ENCODE results near the gene INSIG1. TPM values are rescaled to one million over a fixed set of nuclear protein-coding genes. Genes with fewer than 3 reads are reported as not detected.

Gene INSIG1
- polyA plus RNA-seq, 3 donors: 37.1 to 85.6 (median 39.6) TPM

DNA sequence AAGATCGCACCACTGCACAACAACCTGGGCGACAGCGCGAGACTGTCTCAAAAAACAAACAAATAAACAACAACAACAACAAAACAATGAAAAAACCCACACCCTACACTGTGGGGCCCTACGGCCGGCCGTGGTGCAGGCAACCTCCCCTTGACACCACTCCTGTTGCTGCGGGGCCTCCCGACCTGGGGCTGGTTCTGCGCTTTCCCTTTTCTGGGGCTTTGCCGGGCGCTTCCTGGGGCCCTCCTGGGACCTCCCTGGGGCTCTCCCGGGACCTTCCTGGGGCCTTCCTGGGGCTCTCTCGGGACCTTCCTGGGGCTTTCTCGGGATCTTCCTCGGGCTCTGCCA, 46.6 kb downstream of the INSIG1 start:
- Mint-ChIP-seq H3K27me3 (ENCODE audit: low read depth in 3 of 3) (peaks cover 0 to 19% (median 9%) of the 10 kb centered on the region in 3 donors), H3K4me3 (no peak overlapping the region), H3K36me3 (no peaks in the 10 kb centered on the region), H3K4me1 (peaks cover 4% of the 10 kb centered on the region), H3K27ac (no peak overlapping the region), H3K9me3 (peaks cover 0 to 1% (median 0%) of the 10 kb centered on the region in 7 donors)
- peaks cover 0 to 13% of the 10 kb centered on the region in 2 donors for H3K27me3 ChIP-seq (ENCODE audit: control insufficient read depth in 2 of 2, insufficient read depth in 2 of 2, low read length in 2 of 2)
- H4K20me1 ChIP-seq (ENCODE audit: insufficient read depth, low read length): no peaks in the 10 kb centered on the region
- DNase-seq: no peak
- peak overlapping the region; percentile 79 for H2AFZ ChIP-seq (ENCODE audit: insufficient read depth, low read depth, low read length, poor library complexity, severe bottlenecking)
- no peaks in the 10 kb centered on the region for H3K79me2 ChIP-seq (ENCODE audit: insufficient read depth, low read length)
- H3K36me3 ChIP-seq (replicated peaks in 1 of 2; ENCODE audit: control insufficient read depth in 1 of 2, insufficient read depth in 2 of 2, low read length in 2 of 2): no peaks in the 10 kb centered on the region
- 50% methylated on average over 10 of the region's 16 CpGs for WGBS (ENCODE audit: insufficient coverage)
- H3K27ac ChIP-seq (ENCODE audit: low read depth in 1 of 2, low read length in 2 of 2): no peak overlapping the region
- H3K9me3 ChIP-seq (replicated peaks in 1 of 2; ENCODE audit: control insufficient read depth in 1 of 2, insufficient read depth in 1 of 2, low read length in 2 of 2): no peaks in the 10 kb centered on the region
- intact Hi-C loops (cut with micrococcal nuclease): loop anchor here (1.0 to 10.0 kb wide), 6 partner anchors 69 to 419 kb away; partner anchors contain the start of gene PAXIP1 (in 1 of the 2)
- peak overlapping the region; percentile 73 for H3K4me2 ChIP-seq (replicated peaks; ENCODE audit: extremely low read depth, low read length, poor library complexity, severe bottlenecking)
- TF ChIP-seq, protein P1, sequence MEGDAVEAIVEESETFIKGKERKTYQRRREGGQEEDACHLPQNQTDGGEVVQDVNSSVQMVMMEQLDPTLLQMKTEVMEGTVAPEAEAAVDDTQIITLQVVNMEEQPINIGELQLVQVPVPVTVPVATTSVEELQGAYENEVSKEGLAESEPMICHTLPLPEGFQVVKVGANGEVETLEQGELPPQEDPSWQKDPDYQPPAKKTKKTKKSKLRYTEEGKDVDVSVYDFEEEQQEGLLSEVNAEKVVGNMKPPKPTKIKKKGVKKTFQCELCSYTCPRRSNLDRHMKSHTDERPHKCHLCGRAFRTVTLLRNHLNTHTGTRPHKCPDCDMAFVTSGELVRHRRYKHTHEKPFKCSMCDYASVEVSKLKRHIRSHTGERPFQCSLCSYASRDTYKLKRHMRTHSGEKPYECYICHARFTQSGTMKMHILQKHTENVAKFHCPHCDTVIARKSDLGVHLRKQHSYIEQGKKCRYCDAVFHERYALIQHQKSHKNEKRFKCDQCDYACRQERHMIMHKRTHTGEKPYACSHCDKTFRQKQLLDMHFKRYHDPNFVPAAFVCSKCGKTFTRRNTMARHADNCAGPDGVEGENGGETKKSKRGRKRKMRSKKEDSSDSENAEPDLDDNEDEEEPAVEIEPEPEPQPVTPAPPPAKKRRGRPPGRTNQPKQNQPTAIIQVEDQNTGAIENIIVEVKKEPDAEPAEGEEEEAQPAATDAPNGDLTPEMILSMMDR (IDR thresholded peaks at IDR 0.05): no peak
- peak overlapping the region; percentile 32 for H3K9ac ChIP-seq (ENCODE audit: insufficient read depth, low read length, poor library complexity, severe bottlenecking)
- peaks cover 9 to 11% of the 10 kb centered on the region in 2 donors for H3K4me1 ChIP-seq (ENCODE audit: control insufficient read depth in 1 of 2, insufficient read depth in 2 of 2, low read length in 2 of 2)
- peak overlapping the region in 1 of 3 experiments; percentile 62 for H3K4me3 ChIP-seq (replicated peaks in 1 of 3; ENCODE audit: low read depth in 2 of 3, low read length in 3 of 3)

DNA sequence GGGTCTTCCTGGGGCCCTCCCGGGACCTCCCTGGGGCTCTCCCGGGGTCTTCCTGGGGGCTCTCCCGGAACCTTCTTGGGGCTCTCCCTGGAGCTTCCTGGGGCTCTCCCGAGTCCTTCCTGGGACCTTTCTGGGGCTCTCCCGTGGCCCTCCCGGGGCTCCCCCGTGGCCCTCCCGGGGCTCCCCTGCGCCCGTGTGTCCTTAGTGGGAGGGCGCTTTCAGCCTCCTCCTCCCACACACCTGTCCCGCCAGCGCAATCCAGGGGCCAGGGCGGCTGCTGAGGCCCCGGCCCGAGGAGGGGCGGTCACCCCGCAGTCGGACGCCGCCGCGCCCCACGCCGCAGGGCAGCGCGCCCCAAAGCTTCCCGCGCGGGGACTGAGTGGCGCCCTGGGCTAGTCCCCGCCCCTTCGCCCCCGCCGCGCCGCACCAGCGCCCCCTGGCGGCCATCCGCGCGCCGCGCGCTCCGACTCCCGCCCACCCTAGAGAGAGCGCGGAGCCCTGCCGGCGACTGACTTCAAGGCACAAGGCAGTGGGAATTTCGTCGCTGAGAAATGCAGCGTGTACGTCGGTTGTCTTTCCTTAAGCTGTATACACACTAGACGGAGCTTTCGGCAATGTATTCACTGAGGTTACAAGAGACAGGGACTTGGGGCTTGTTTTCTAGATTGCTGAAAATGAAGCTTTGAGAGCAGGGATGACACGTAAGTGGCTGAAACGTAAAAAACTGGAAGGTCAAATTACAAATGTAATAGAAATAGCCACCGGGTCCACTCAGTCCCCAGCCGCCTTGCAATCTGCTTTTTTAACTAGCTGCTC, 47.1 kb downstream of the INSIG1 start:
- Histone ChIP-seq H3K4me2 (replicated peaks; ENCODE audit: extremely low read depth, low read length, poor library complexity, severe bottlenecking) (peak overlapping the region; percentile 73), H2AFZ (ENCODE audit: insufficient read depth, low read depth, low read length, poor library complexity, severe bottlenecking) (peak overlapping the region; percentile 79), H3K4me1 (ENCODE audit: control insufficient read depth in 1 of 2, insufficient read depth in 2 of 2, low read length in 2 of 2) (peaks cover 9 to 11% of the 10 kb centered on the region in 2 donors), H3K9me3 (replicated peaks in 1 of 2; ENCODE audit: control insufficient read depth in 1 of 2, insufficient read depth in 1 of 2, low read length in 2 of 2) (no peaks in the 10 kb centered on the region), H3K9ac (ENCODE audit: insufficient read depth, low read length, poor library complexity, severe bottlenecking) (peak overlapping the region; percentile 32), H4K20me1 (ENCODE audit: insufficient read depth, low read length) (no peaks in the 10 kb centered on the region), H3K4me3 (replicated peaks in 1 of 3; ENCODE audit: low read depth in 2 of 3, low read length in 3 of 3) (peak overlapping the region in 1 of 3 experiments; percentile 62), H3K27me3 (ENCODE audit: control insufficient read depth in 2 of 2, insufficient read depth in 2 of 2, low read length in 2 of 2) (peaks cover 0 to 19% of the 10 kb centered on the region in 2 donors), H3K27ac (ENCODE audit: low read depth in 1 of 2, low read length in 2 of 2) (no peak overlapping the region), H3K36me3 (replicated peaks in 1 of 2; ENCODE audit: control insufficient read depth in 1 of 2, insufficient read depth in 2 of 2, low read length in 2 of 2) (no peaks in the 10 kb centered on the region), H3K79me2 (ENCODE audit: insufficient read depth, low read length) (no peaks in the 10 kb centered on the region)
- H3K4me3 Mint-ChIP-seq: peak overlapping the region; percentile 65 to 87
- no peaks in the 10 kb centered on the region for H3K36me3 Mint-ChIP-seq
- H3K9me3 Mint-ChIP-seq: peaks cover 0 to 1% (median 0%) of the 10 kb centered on the region in 7 donors
- intact Hi-C loops (cut with micrococcal nuclease): loop anchor here (1.0 to 10.0 kb wide), 6 partner anchors 70 to 420 kb away; partner anchors contain the start of gene PAXIP1 (in 1 of the 2)
- 3% methylated on average over 59 of the region's 62 CpGs for WGBS (ENCODE audit: insufficient coverage)
- H3K27ac Mint-ChIP-seq: peak overlapping the region in 2 of 7 donors; percentile 12 to 47
- H3K4me1 Mint-ChIP-seq: peaks cover 4% of the 10 kb centered on the region
- TF ChIP-seq, protein P1 (IDR thresholded peaks at IDR 0.05): peak; percentile 93
- H3K27me3 Mint-ChIP-seq (ENCODE audit: low read depth in 3 of 3): peaks cover under 1 to 19% (median 9%) of the 10 kb centered on the region in 3 donors
- DNase-seq: peak; percentile 49 to 72 (median 63)

Data from CD14-positive monocyte (primary cell).